ENCODE data around the gene FAM209A.
"Not testable (repeated sequence)": the region's sequence is repeated elsewhere in the genome, so short reads cannot be mapped to it uniquely, and the experiment has no call there.

FAM209A gene

GRCh38 chr20:56537997-56538396 is 13.5 kb downstream of the FAM209A start:
- in situ Hi-C loops (cut with MboI; ENCODE audit: low sequenced_read_pairs), result no loop called here

- in situ Hi-C loops (cut with MboI; ENCODE audit: low sequenced_read_pairs), result no loop called here
Observed at GRCh38 chr20:56540415-56540814, 15.9 kb downstream of the FAM209A start.

- in situ Hi-C loops (cut with MboI; ENCODE audit: low sequenced_read_pairs), result no loop called here
Observed at GRCh38 chr20:56542489-56543030, 18.0 kb downstream of the FAM209A start.

GRCh38 chr20:56551571-56551970 is 27.0 kb downstream of the FAM209A start:
- in situ Hi-C loops (cut with MboI; ENCODE audit: low sequenced_read_pairs), result loop anchor here (10.0 kb wide), 1 partner anchor 423 kb away; no protein-coding TSS in a partner anchor

- in situ Hi-C loops (cut with MboI; ENCODE audit: low sequenced_read_pairs), result loop anchor here (10.0 kb wide), 1 partner anchor 422 kb away; no protein-coding TSS in a partner anchor
Observed at GRCh38 chr20:56552911-56553629, 28.5 kb downstream of the FAM209A start.

- in situ Hi-C loops (cut with MboI; ENCODE audit: low sequenced_read_pairs), result loop anchor here (10.0 kb wide), 1 partner anchor 420 kb away; no protein-coding TSS in a partner anchor
Observed at GRCh38 chr20:56554869-56555268, 30.3 kb downstream of the FAM209A start.

GRCh38 chr20:56558968-56559367 is 34.4 kb downstream of the FAM209A start:
- in situ Hi-C loops (cut with MboI; ENCODE audit: low sequenced_read_pairs), result loop anchor here (10.0 kb wide), 1 partner anchor 416 kb away; no protein-coding TSS in a partner anchor

GRCh38 chr20:56564526-56564925 is 40.0 kb downstream of the FAM209A start:
- in situ Hi-C loops (cut with MboI; ENCODE audit: low sequenced_read_pairs), result not testable (repeated sequence)

- in situ Hi-C loops (cut with MboI; ENCODE audit: low sequenced_read_pairs), result no loop called here
Observed at GRCh38 chr20:56565511-56565910, 41.0 kb downstream of the FAM209A start.

- in situ Hi-C loops (cut with MboI; ENCODE audit: low sequenced_read_pairs), result no loop called here
Observed at GRCh38 chr20:56566621-56567020, 42.1 kb downstream of the FAM209A start.

GRCh38 chr20:56570832-56571231 is 46.3 kb downstream of the FAM209A start:
- in situ Hi-C loops (cut with MboI; ENCODE audit: low sequenced_read_pairs), result no loop called here

- in situ Hi-C loops (cut with MboI; ENCODE audit: low sequenced_read_pairs), result no loop called here
Observed at GRCh38 chr20:56572172-56572571, 47.6 kb downstream of the FAM209A start.

- in situ Hi-C loops (cut with MboI; ENCODE audit: low sequenced_read_pairs), result no loop called here
Observed at GRCh38 chr20:56573986-56574385, 49.4 kb downstream of the FAM209A start.

- in situ Hi-C loops (cut with MboI; ENCODE audit: low sequenced_read_pairs), result no loop called here
Observed at GRCh38 chr20:56574531-56575142, 50.1 kb downstream of the FAM209A start.

- in situ Hi-C loops (cut with MboI; ENCODE audit: low sequenced_read_pairs), result no loop called here
Observed at GRCh38 chr20:56575157-56575556, 50.6 kb downstream of the FAM209A start.
